Omental fat pad (tissue), 4 donors: ENCODE measurements around the gene EFCC1. TPM values are rescaled to one million over a fixed set of nuclear protein-coding genes. Genes with fewer than 3 reads are reported as not detected.

Source experiments
- total RNA-seq, 4 donors: library from RNA; depleted of rRNA; stranded (reverse); fragments of >200 nt; gene quantifications; one replicate each; pipeline ENCODE4 v1.1.0, GENCODE V29; 2016

Gene EFCC1
- total RNA-seq, 4 donors from 2014 or later, result 0.72 to 6.3 (median 1.2) TPM

Other genes starting within 250 kb of the EFCC1 start
- gene ACAD9, start 121.7 kb upstream of the EFCC1 start, total RNA-seq, result 10 to 100 TPM; 36.2 to 48.9 (median 46.8) TPM
- gene CFAP92, start 7.2 kb upstream of the EFCC1 start, total RNA-seq, result 1 to 10 TPM in 2 of 4 donors, not detected in 2; 1.1 to 2.2 TPM
- not detected for gene GP9, start 59.5 kb downstream of the EFCC1 start, total RNA-seq
- gene RAB43, start 120.5 kb downstream of the EFCC1 start, total RNA-seq, result 10 to 100 TPM; 12.8 to 18.5 (median 16.3) TPM
- 10 to 100 TPM; 14.4 to 23.2 (median 17.0) TPM for gene ISY1, start 159.8 kb downstream of the EFCC1 start, total RNA-seq
- gene CNBP, start 182.6 kb downstream of the EFCC1 start, total RNA-seq, result 100 to 1,000 TPM; 369 to 489 (median 433) TPM
- 100 to 1,000 TPM; 107 to 148 (median 127) TPM for gene COPG1, start 248.3 kb downstream of the EFCC1 start, total RNA-seq